ENCODE data around the gene CFB. TPM values are rescaled to one million over a fixed set of nuclear protein-coding genes. Genes with fewer than 3 reads are reported as not detected.

CFB gene
- total and polyA plus RNA-seq, 2 of the 4 experiments (the other 2 are of a cell fraction): 1.8 to 6.1 TPM

DNA sequence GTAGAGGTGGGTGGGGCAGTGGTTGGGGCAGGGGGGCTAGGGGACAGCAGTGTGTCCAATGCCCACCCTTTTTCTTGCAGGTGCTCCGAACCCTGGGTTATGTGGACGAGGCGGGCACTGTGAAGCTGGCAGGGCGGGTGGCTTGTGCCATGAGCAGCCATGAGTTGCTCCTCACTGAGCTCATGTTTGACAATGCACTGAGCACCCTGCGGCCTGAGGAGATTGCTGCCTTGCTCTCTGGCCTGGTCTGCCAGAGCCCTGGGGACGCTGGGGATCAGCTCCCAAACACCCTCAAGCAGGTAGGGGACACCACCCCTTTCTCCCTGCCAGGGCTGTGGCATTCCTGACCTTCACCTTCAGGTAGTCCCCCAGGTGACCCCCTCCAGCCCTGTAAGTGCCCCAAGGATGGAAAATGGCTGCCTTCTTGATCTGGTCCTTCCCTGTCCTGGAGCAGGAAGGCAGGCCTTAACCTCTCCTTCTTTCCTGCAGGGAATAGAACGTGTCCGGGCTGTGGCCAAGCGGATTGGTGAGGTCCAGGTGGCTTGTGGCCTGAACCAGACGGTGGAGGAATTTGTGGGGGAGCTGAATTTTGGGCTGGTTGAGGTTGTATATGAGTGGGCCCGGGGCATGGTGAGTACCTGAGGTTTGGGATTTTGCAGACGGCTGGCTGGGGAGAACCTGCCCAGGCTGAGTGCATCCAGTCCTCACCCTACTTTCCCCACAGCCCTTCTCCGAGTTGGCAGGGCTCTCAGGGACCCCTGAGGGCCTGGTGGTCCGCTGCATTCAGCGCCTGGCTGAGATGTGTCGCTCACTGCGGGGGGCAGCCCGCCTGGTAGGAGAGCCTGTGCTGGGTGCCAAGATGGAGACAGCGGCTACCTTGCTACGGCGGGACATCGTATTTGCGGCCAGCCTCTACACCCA lies 23.2 kb downstream of the CFB start:
- H3K4me2 ChIP-seq (ENCODE audit: low read depth, low read length): no peak overlapping the region
- intact Hi-C loops (cut with micrococcal nuclease): no loop called here
- WGBS, 2 experiments (ENCODE audit: extremely low coverage in 2 of 2, insufficient read length in 1 of 2): 94% methylated on average over 9 of the region's 23 CpGs; no CpG with 5 or more reads in 1 of the 2 experiments
- ChIA-PET POLR2A (ENCODE audit: unreplicated experiment) (no interaction called here), CTCF (no interaction called here)
- H2BK120ac ChIP-seq (ENCODE audit: low read depth, low read length): no peak overlapping the region
- H3K79me1 ChIP-seq (ENCODE audit: low read depth in 1 of 2, low read length in 2 of 2): peaks cover 19 to 46% of the 10 kb centered on the region in 2 experiments
- H3K9ac ChIP-seq (ENCODE audit: low read depth, low read length): no peak overlapping the region
- H3K4me1 ChIP-seq (ENCODE audit: control insufficient read depth, insufficient read depth, low read length): peaks cover 11% of the 10 kb centered on the region
- no peak overlapping the region for H2AK5ac ChIP-seq (ENCODE audit: low read depth, low read length)
- no peaks in the 10 kb centered on the region for H3K9me3 ChIP-seq (ENCODE audit: control insufficient read depth, insufficient read depth, low read length)
- H3K4ac ChIP-seq (ENCODE audit: low read depth, low read length): no peak overlapping the region
- BruUV-seq (replicated peaks): no TSS peak
- H2BK5ac ChIP-seq (ENCODE audit: low read depth, low read length, poor library complexity, severe bottlenecking): no peak overlapping the region
- in situ Hi-C loops (cut with MboI; ENCODE audit: low sequenced_read_pairs): no loop called here
- H2AFZ ChIP-seq (replicated peaks; ENCODE audit: low read length, poor library complexity): no peak overlapping the region
- H3K14ac ChIP-seq (replicated peaks; ENCODE audit: low read depth, low read length): no peak overlapping the region
- no peak overlapping the region for H2BK15ac ChIP-seq (ENCODE audit: low read depth, low read length)
- DNase-seq: no peak
- no peak overlapping the region for H4K8ac ChIP-seq (ENCODE audit: low read depth in 2 of 2, low read length in 2 of 2)
- H2AK9ac ChIP-seq (replicated peaks; ENCODE audit: low read depth, low read length, poor library complexity): no peak overlapping the region
- dilution Hi-C loops (cut with HindIII; ENCODE audit: low sequenced_read_pairs, unreplicated experiment): no loop called here
- no peak overlapping the region for H3K18ac ChIP-seq (ENCODE audit: low read depth, low read length)
- no peaks in the 10 kb centered on the region for H4K20me1 ChIP-seq (ENCODE audit: insufficient read depth, low read length)
- no peak overlapping the region for H3K4me3 ChIP-seq (ENCODE audit: insufficient read depth, low read depth, low read length)
- H4K91ac ChIP-seq (ENCODE audit: insufficient read depth, low read depth, low read length): no peak overlapping the region
- peaks cover 6% of the 10 kb centered on the region; the same call in 1 of the 2 replicates for H3K9me1 ChIP-seq (ENCODE audit: insufficient read depth, low read length)
- no peak overlapping the region for H3K27ac ChIP-seq (ENCODE audit: insufficient read depth, low read length)
- H3K56ac ChIP-seq (ENCODE audit: extremely low read depth, insufficient read depth, low read length): no peak overlapping the region
- H3K27me3 ChIP-seq (ENCODE audit: control insufficient read depth, insufficient read depth, low read length): no peaks in the 10 kb centered on the region
- ATAC-seq (ENCODE audit: low read depth): no peak
- H2BK20ac ChIP-seq (ENCODE audit: low read depth, low read length): no peak overlapping the region
- no peak overlapping the region for H3K23ac ChIP-seq (ENCODE audit: low read depth, low read length)
- H4K5ac ChIP-seq (ENCODE audit: low read depth, low read length): no peak overlapping the region
- H3K36me3 ChIP-seq (ENCODE audit: control insufficient read depth, insufficient read depth, low read length): peaks cover 53% of the 10 kb centered on the region
- TF ChIP-seq SMC3 (IDR thresholded peaks at IDR 0.05; ENCODE audit: low read depth, low read length) (no peak), RFX5 (IDR thresholded peaks at IDR 0.05; ENCODE audit: low read depth, low read length) (no peak), CHD1 (IDR thresholded peaks at IDR 0.05; ENCODE audit: low read depth, low read length) (no peak), MAFK (IDR thresholded peaks at IDR 0.05; ENCODE audit: low read depth, low read length) (no peak), RAD21 (IDR thresholded peaks at IDR 0.05; ENCODE audit: low read length) (no peak), NFE2L2 (IDR thresholded peaks at IDR 0.05; ENCODE audit: low read depth, low read length) (no peak), BHLHE40 (IDR thresholded peaks at IDR 0.05; ENCODE audit: low read depth, low read length) (no peak), RCOR1 (IDR thresholded peaks at IDR 0.05; ENCODE audit: insufficient replicate concordance, low read length) (no peak), POLR2A (IDR thresholded peaks at IDR 0.05; ENCODE audit: low read depth, low read length) (no peak), MAZ (IDR thresholded peaks at IDR 0.05; ENCODE audit: borderline replicate concordance, low read depth, low read length) (no peak), CEBPB (IDR thresholded peaks at IDR 0.05; ENCODE audit: low read depth, low read length) (no peak), MXI1 (IDR thresholded peaks at IDR 0.05; ENCODE audit: borderline replicate concordance, low read depth, low read length) (no peak), FOS (IDR thresholded peaks at IDR 0.05; ENCODE audit: low read depth, low read length) (no peak)
- TF ChIP-seq, protein P1, sequence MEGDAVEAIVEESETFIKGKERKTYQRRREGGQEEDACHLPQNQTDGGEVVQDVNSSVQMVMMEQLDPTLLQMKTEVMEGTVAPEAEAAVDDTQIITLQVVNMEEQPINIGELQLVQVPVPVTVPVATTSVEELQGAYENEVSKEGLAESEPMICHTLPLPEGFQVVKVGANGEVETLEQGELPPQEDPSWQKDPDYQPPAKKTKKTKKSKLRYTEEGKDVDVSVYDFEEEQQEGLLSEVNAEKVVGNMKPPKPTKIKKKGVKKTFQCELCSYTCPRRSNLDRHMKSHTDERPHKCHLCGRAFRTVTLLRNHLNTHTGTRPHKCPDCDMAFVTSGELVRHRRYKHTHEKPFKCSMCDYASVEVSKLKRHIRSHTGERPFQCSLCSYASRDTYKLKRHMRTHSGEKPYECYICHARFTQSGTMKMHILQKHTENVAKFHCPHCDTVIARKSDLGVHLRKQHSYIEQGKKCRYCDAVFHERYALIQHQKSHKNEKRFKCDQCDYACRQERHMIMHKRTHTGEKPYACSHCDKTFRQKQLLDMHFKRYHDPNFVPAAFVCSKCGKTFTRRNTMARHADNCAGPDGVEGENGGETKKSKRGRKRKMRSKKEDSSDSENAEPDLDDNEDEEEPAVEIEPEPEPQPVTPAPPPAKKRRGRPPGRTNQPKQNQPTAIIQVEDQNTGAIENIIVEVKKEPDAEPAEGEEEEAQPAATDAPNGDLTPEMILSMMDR (conservative IDR thresholded peaks at IDR 0.05; ENCODE audit: low read depth, low read length): no peak
- TF ChIP-seq, protein P2, sequence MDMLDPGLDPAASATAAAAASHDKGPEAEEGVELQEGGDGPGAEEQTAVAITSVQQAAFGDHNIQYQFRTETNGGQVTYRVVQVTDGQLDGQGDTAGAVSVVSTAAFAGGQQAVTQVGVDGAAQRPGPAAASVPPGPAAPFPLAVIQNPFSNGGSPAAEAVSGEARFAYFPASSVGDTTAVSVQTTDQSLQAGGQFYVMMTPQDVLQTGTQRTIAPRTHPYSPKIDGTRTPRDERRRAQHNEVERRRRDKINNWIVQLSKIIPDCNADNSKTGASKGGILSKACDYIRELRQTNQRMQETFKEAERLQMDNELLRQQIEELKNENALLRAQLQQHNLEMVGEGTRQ (IDR thresholded peaks at IDR 0.05; ENCODE audit: low read depth, low read length): no peak

Measured in IMR-90 (cell line).